HCT116 (cell line): Measurements from ENCODE around the gene CFDP1. TPM values are rescaled to one million over a fixed set of nuclear protein-coding genes. Genes with fewer than 3 reads are reported as not detected.
A peak's percentile ranks its signal among the peaks of the same experiment; 100 is the strongest.

Experiments
- ATAC-seq: fragments of 200-7000 bp; cut with Tn5 transposase; 2 replicates; pipeline ENCODE4 v1.9.1; 2020; ENCODE audit warnings: mild to moderate bottlenecking, moderate library complexity
- BruUV-seq: library from RNA; stranded (reverse); fragments of 400-500 nt; replicated peaks from 2 replicates; lab custom pipeline; 2021; lab: Mats Ljungman, UMichigan
- CTCF ChIA-PET: fragments of 300-600 bp; sonication (Branson Sonifier 250); formaldehyde crosslinking; loops from one replicate; lab custom pipeline; 2021; ENCODE audit warnings: antibody characterized with exemption; lab: Charles Lee
- POLR2A ChIA-PET: fragments of 300-600, 350-600 bp; sonication (Branson Sonifier 250); formaldehyde crosslinking; loops from one replicate; lab custom pipeline; 2021; ENCODE audit warnings: antibody characterized with exemption; lab: Charles Lee
- RAD21 ChIA-PET, 2 experiments: fragments of 300-600 bp; sonication (Branson Sonifier 250); formaldehyde crosslinking; loops; one replicate each; lab custom pipeline; 2023; ENCODE audit warnings: low total read pairs in 2 of 2; ENCODE audit not compliant: uncharacterized antibody in 2 of 2, unreplicated experiment in 2 of 2, low non-redundant PET in 1 of 2; lab: Charles Lee
- DNase-seq: peaks from one replicate; pipeline ENCODE4 v3.0.0-alpha.2; 2010; ENCODE audit warnings: low read depth, low spot score
- H2AFZ ChIP-seq: fragments of 200-600 bp; shearing (Covaris generic), sonication (generic); 2 replicates; pipeline ENCODE4 v1.6.1; 2017; ENCODE audit warnings: low read depth, mixed run types, mixed read lengths, antibody characterized with exemption, low read length; ENCODE audit not compliant: poor library complexity, severe bottlenecking
- H3K27ac ChIP-seq: 2 replicates; pipeline ENCODE4 v1.5.1; 2012; ENCODE audit warnings: low read depth, low read length
- H3K27me3 ChIP-seq: fragments of 200-600 bp; sonication (generic); 2 replicates; pipeline ENCODE4 v1.6.1; 2016; ENCODE audit warnings: mixed run types, low read length, mixed read lengths; ENCODE audit not compliant: insufficient read depth
- H3K36me3 ChIP-seq, 2 experiments: fragments of 200-500 bp in 1 of 2; fragments of 200-600 bp in 1 of 2; sonication (Bioruptor generic) in 1 of 2; sonication (generic) in 1 of 2; 2 replicates each; pipeline versions ENCODE4 v1.5.1 to v1.6.1; 2014 to 2016; ENCODE audit warnings: low read length in 2 of 2, inconsistent platforms in 1 of 2, mixed read lengths in 1 of 2, mixed run types in 1 of 2; ENCODE audit not compliant: insufficient read depth in 2 of 2, control insufficient read depth in 1 of 2
- H3K4me1 ChIP-seq, 2 experiments: fragments of 200-600 bp in 1 of 2; sonication (generic) in 1 of 2; 2 replicates each; pipeline versions ENCODE4 v1.5.1 to v1.6.1; 2012 to 2017; ENCODE audit warnings: low read length in 2 of 2, inconsistent platforms in 1 of 2, mild to moderate bottlenecking in 1 of 2, mixed read lengths in 1 of 2, mixed run types in 1 of 2, moderate library complexity in 1 of 2; ENCODE audit not compliant: insufficient read depth in 2 of 2, control insufficient read depth in 1 of 2
- H3K4me2 ChIP-seq: fragments of 200-600 bp; sonication (generic); 2 replicates; pipeline ENCODE4 v1.6.1; 2017; ENCODE audit warnings: mixed run types, low read length, mixed read lengths
- H3K4me3 ChIP-seq, 2 experiments: fragments of 200-600 bp in 1 of 2; sonication (generic) in 1 of 2; replicated peaks in 1 of 2; 2 replicates each; pipeline ENCODE4 v1.5.1; 2011 to 2016; ENCODE audit warnings: low read length in 2 of 2, control low read depth in 1 of 2, low read depth in 1 of 2, mild to moderate bottlenecking in 1 of 2, mixed read lengths in 1 of 2, mixed run types in 1 of 2
- H3K79me2 ChIP-seq: fragments of 200-600 bp; sonication (generic); 2 replicates; pipeline ENCODE4 v1.6.1; 2017; ENCODE audit warnings: mild to moderate bottlenecking, mixed run types, low read length, moderate library complexity, mixed read lengths; ENCODE audit not compliant: insufficient read depth
- H3K9ac ChIP-seq: fragments of 200-600 bp; sonication (generic); 2 replicates; pipeline ENCODE4 v1.6.1; 2016; ENCODE audit warnings: low read length, mixed read lengths
- H3K9me2 ChIP-seq: fragments of 200-600 bp; sonication (generic), shearing (Covaris generic); 2 replicates; pipeline ENCODE4 v1.6.1; 2017; ENCODE audit warnings: mixed run types, mild to moderate bottlenecking, moderate library complexity; ENCODE audit not compliant: insufficient read depth
- H3K9me3 ChIP-seq, 2 experiments: fragments of 200-500 bp in 1 of 2; fragments of 200-600 bp in 1 of 2; sonication (Bioruptor generic) in 1 of 2; sonication (generic) in 1 of 2; 2 replicates each; pipeline ENCODE4 v1.6.1; 2014 to 2017; ENCODE audit warnings: low read length in 2 of 2, mixed read lengths in 2 of 2, inconsistent platforms in 1 of 2, low read depth in 1 of 2, mild to moderate bottlenecking in 1 of 2, mixed run types in 1 of 2, moderate library complexity in 1 of 2; ENCODE audit not compliant: control insufficient read depth in 1 of 2, insufficient read depth in 1 of 2
- H4K20me1 ChIP-seq: fragments of 200-600 bp; sonication (generic), shearing (Covaris generic); 2 replicates; pipeline ENCODE4 v1.6.1; 2017; ENCODE audit warnings: mixed run types, mild to moderate bottlenecking, moderate library complexity; ENCODE audit not compliant: insufficient read depth
- EZH2 ChIP-seq: fragments of 200-600 bp; sonication (generic); IDR thresholded peaks from 2 replicates; pipeline ENCODE4 v1.6.1; 2017; ENCODE audit warnings: antibody characterized with exemption, mixed run types
- RAD21 ChIP-seq: IDR thresholded peaks from 2 replicates; pipeline ENCODE4 v1.6.1; 2012; ENCODE audit warnings: low read depth, mild to moderate bottlenecking
- SRF ChIP-seq: IDR thresholded peaks from 2 replicates; pipeline ENCODE4 v1.6.1; 2012; ENCODE audit warnings: low read depth
- ZNF274 ChIP-seq: fragments of 200-500 bp; sonication (Bioruptor generic); IDR thresholded peaks from 2 replicates; pipeline ENCODE4 v1.6.1; 2014; ENCODE audit warnings: mild to moderate bottlenecking, low read depth, low read length, inconsistent platforms
- intact Hi-C: fragments of 100-400 bp; cut with micrococcal nuclease; formaldehyde crosslinking; loops from 2 replicates; pipeline ENCODE4 v1.10.0; 2022
- total RNA-seq: library from RNA; stranded (reverse); gene quantifications from one replicate; pipeline ENCODE4 v1.2.1, GENCODE V29; 2021; ENCODE audit not compliant: unreplicated experiment

The CFDP1 gene
- total RNA-seq, 1 experiment from 2014 or later = 45.3 TPM

DNA sequence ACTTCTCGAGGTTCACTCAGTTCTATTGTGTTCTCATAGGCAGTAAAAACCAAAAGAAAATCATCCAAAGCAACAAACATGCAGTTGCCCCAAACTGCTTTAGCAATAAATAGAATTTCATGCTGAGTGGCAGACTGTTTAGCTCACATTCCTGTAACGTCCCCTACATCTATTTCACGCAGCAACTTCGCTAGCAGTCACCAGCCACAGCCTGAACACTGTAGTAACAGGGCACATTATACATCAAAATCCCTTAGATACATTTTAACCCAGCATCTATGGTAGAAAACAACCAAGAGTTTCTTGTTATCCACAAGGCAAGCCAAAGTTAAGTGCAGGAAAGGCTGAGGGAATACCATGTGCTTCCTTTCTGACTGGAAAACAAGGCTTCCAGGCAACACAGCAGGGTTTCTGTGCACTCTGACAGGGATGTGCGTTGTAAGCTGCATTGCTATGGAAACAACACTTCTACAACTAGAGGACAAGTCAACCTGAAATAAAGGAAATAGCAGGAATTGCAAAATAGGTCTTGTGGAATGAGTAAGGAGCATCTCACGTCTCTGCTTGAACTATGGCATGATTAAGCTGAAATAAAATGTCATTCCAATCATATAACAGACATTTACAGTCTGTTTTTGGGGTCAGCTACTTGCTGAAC is 55.4 kb downstream of the CFDP1 start:
- CTCF ChIA-PET = no interaction called here
- no peak overlapping the region for H3K9ac ChIP-seq

DNA sequence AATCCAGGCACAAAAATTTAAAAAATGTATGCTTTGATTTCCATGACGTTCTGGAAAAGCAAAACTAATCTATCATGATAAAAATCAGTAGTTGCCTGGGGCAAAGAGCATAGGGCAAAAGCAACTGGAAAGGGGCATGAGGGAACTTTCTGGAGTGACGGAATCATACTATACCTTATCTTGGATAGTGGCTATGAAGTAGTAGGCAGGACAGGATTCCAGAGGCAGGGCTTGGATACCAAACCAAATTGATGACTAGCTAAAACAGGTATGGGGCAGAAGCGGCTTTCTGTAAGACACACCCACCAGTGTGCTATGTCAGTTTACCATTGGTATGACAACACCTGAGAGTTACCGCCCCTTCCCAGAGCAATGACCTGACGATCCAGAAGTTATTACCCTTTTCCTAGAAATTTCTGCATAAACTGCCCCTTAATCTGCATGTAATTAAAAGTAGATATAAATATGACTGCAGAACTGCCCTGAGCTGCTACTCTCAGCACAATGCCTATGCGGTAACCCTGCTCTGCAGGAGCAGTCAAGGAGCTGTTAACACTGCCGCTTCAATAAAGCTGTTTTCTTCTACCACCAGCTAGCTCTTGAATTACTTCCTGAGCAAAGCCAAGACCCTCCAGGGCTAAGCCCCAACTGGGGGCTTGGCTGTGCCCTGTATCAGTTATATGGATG is 56.7 kb downstream of the CFDP1 start:
- ChIA-PET POLR2A (no interaction called here), RAD21 (no interaction called here), CTCF (interaction anchor here (0.9 kb wide), 1 partner anchor 9 kb away, joined by 5 read pairs; no protein-coding TSS in a partner anchor)
- Histone ChIP-seq H3K4me1 (peaks cover 0 to 11% of the 10 kb centered on the region in 2 experiments; a peak in 1 of 4 replicates), H3K79me2 (no peaks in the 10 kb centered on the region), H3K9me2 (no peaks in the 10 kb centered on the region), H2AFZ (no peak overlapping the region), H3K27me3 (no peaks in the 10 kb centered on the region), H3K4me3 (no peak overlapping the region), H3K27ac (no peak overlapping the region), H3K9ac (no peak overlapping the region), H3K4me2 (no peak overlapping the region), H3K9me3 (no peaks in the 10 kb centered on the region), H4K20me1 (no peaks in the 10 kb centered on the region), H3K36me3 (peaks cover 0 to 3% of the 10 kb centered on the region in 2 experiments; a peak in 1 of 4 replicates)
- intact Hi-C loops = no loop called here
- BruUV-seq = no TSS peak
- TF ChIP-seq EZH2 (no peak), SRF (no peak), RAD21 (no peak)
- DNase-seq (no peak), ATAC-seq (peak; percentile 61)

More for the DNA sequence above, 55.4 kb downstream of the CFDP1 start:
- H3K27ac ChIP-seq = no peak overlapping the region
- no peak overlapping the region for H3K4me2 ChIP-seq
- H4K20me1 ChIP-seq = no peaks in the 10 kb centered on the region
- TF ChIP-seq ZNF274 = no peak
- H3K4me1 ChIP-seq = peaks cover 0 to 11% of the 10 kb centered on the region in 2 experiments; a peak in 1 of 4 replicates
- DNase-seq (no peak), ATAC-seq (no peak)
- intact Hi-C loops = no loop called here
- no TSS peak for BruUV-seq
- H2AFZ ChIP-seq = no peak overlapping the region
- H3K4me3 ChIP-seq = no peak overlapping the region
- no peaks in the 10 kb centered on the region for H3K27me3 ChIP-seq
- no peaks in the 10 kb centered on the region for H3K9me3 ChIP-seq
- H3K79me2 ChIP-seq = no peaks in the 10 kb centered on the region
- peaks cover 0 to 3% of the 10 kb centered on the region in 2 experiments; a peak in 1 of 4 replicates for H3K36me3 ChIP-seq
- ChIA-PET RAD21 (no interaction called here), POLR2A (interaction anchor here (0.5 kb wide), 1 partner anchor 32 kb away, joined by 3 read pairs; no protein-coding TSS in a partner anchor)
- no peaks in the 10 kb centered on the region for H3K9me2 ChIP-seq
